HG02840 (cell line): ENCODE results near the gene ANP32D.
"Not testable (repeated sequence)": the region's sequence is repeated elsewhere in the genome, so short reads cannot be mapped to it uniquely, and the experiment has no call there.

Experiments used
- ATAC-seq: cut with Tn5 transposase; IDR thresholded peaks from one replicate; pipeline ENCODE4 v1.9.1; 2021; ENCODE audit warnings: mild to moderate bottlenecking, moderate library complexity, moderate number of reproducible peaks; ENCODE audit not compliant: unreplicated experiment, low FRiP score

ANP32D gene

GRCh38 chr12:48472259-48472658 is at the start of gene ANP32D:
Gene ANP32D (plus strand): TSS chr12:48472559. CDS start chr12:48472665, 106 bp downstream.
- ATAC-seq: no peak

GRCh38 chr12:48423171-48423570 is 49.2 kb upstream of the ANP32D start:
- no peak for ATAC-seq

GRCh38 chr12:48424644-48425043 is 47.7 kb upstream of the ANP32D start:
- no peak for ATAC-seq

- ATAC-seq: not testable (repeated sequence)
Measured at GRCh38 chr12:48434016-48434415, 38.3 kb upstream of the ANP32D start.

- no peak for ATAC-seq
Measured at GRCh38 chr12:48441069-48441468, 31.3 kb upstream of the ANP32D start.

GRCh38 chr12:48442179-48442847 is 30.0 kb upstream of the ANP32D start:
- no peak for ATAC-seq

- ATAC-seq: no peak
Measured at GRCh38 chr12:48445538-48445937, 26.8 kb upstream of the ANP32D start.

- no peak for ATAC-seq
Measured at GRCh38 chr12:48446161-48446776, 26.1 kb upstream of the ANP32D start.

GRCh38 chr12:48447755-48448154 is 24.6 kb upstream of the ANP32D start:
- ATAC-seq: no peak

GRCh38 chr12:48451372-48451771 is 21.0 kb upstream of the ANP32D start:
- no peak for ATAC-seq

- not testable (repeated sequence) for ATAC-seq
Measured at GRCh38 chr12:48452961-48453360, 19.4 kb upstream of the ANP32D start.

GRCh38 chr12:48454667-48455066 is 17.7 kb upstream of the ANP32D start:
- ATAC-seq: no peak

- no peak for ATAC-seq
Measured at GRCh38 chr12:48455116-48455515, 17.2 kb upstream of the ANP32D start.

- no peak for ATAC-seq
Measured at GRCh38 chr12:48459259-48459658, 13.1 kb upstream of the ANP32D start.

GRCh38 chr12:48469027-48469426 is 3.3 kb upstream of the ANP32D start:
- not testable (repeated sequence) for ATAC-seq

GRCh38 chr12:48473061-48473460 is 702 bp downstream of the ANP32D start:
- ATAC-seq: no peak

- not testable (repeated sequence) for ATAC-seq
Measured at GRCh38 chr12:48474497-48474896, 2.1 kb downstream of the ANP32D start.

GRCh38 chr12:48482198-48482597 is 9.8 kb downstream of the ANP32D start, which contains the start of gene C12orf54:
Gene C12orf54 (plus strand): TSS chr12:48482498. CDS start chr12:48483297, 799 bp downstream.
- ATAC-seq: no peak

- ATAC-seq: no peak
Measured at GRCh38 chr12:48482930-48483329, 10.6 kb downstream of the ANP32D start.

GRCh38 chr12:48486261-48486660 is 13.9 kb downstream of the ANP32D start:
- no peak for ATAC-seq

- ATAC-seq: no peak
Measured at GRCh38 chr12:48486679-48487078, 14.3 kb downstream of the ANP32D start.

- ATAC-seq: peak; percentile 83
Measured at GRCh38 chr12:48489012-48489411, 16.7 kb downstream of the ANP32D start.
